SU-DHL-6 (cell line): ENCODE results near the gene SEC24B.

Source experiments
- EZH2phosphoT487 ChIP-seq: fragments of 200-600 bp; sonication (generic), shearing (Covaris generic); conservative IDR thresholded peaks from 2 replicates; pipeline ENCODE4 v1.6.1; 2018; ENCODE audit warnings: mild to moderate bottlenecking, antibody characterized with exemption, low read length, moderate library complexity, mixed read lengths
- TF ChIP-seq, protein P1 (sequence below): fragments of 200-600 bp; sonication (generic); IDR thresholded peaks from one replicate; pipeline ENCODE4 v1.5.1; 2017; ENCODE audit warnings: antibody characterized with exemption, mild to moderate bottlenecking, low read length, moderate library complexity; ENCODE audit not compliant: insufficient read depth, poor library complexity, severe bottlenecking

DNA sequence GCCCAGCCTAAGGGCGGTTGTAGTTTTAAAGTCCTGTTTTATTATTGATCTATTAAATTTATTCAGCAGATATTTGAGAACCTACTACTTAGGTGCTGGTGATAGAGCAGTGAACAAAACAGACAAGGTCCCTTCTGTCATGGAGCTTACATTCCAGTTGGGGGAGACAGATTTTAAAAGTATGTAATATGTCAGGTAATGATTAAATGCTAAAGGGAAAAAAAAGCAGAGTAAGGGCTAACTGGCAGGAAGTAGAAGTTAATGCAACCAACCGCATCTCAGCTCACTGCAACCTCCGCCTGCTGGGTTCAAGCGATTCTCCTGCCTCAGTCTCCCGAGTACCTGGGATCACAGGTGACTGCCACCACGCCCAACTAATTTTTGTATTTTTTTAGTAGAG lies 118.6 kb downstream of the SEC24B start:
- TF ChIP-seq, protein P1, sequence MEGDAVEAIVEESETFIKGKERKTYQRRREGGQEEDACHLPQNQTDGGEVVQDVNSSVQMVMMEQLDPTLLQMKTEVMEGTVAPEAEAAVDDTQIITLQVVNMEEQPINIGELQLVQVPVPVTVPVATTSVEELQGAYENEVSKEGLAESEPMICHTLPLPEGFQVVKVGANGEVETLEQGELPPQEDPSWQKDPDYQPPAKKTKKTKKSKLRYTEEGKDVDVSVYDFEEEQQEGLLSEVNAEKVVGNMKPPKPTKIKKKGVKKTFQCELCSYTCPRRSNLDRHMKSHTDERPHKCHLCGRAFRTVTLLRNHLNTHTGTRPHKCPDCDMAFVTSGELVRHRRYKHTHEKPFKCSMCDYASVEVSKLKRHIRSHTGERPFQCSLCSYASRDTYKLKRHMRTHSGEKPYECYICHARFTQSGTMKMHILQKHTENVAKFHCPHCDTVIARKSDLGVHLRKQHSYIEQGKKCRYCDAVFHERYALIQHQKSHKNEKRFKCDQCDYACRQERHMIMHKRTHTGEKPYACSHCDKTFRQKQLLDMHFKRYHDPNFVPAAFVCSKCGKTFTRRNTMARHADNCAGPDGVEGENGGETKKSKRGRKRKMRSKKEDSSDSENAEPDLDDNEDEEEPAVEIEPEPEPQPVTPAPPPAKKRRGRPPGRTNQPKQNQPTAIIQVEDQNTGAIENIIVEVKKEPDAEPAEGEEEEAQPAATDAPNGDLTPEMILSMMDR: no peak
- no peak for TF ChIP-seq EZH2phosphoT487
